C4-2B (cell line): ENCODE data around the gene ITGA2B.

Source experiments
- CTCF ChIP-seq: fragments of 450-650 bp; conservative IDR thresholded peaks from 2 replicates; pipeline ENCODE4 v1.5.1; 2017; ENCODE audit warnings: mild to moderate bottlenecking
- ZFX ChIP-seq: fragments of 450-650 bp; IDR thresholded peaks from 2 replicates; pipeline ENCODE4 v1.6.1; 2017

DNA sequence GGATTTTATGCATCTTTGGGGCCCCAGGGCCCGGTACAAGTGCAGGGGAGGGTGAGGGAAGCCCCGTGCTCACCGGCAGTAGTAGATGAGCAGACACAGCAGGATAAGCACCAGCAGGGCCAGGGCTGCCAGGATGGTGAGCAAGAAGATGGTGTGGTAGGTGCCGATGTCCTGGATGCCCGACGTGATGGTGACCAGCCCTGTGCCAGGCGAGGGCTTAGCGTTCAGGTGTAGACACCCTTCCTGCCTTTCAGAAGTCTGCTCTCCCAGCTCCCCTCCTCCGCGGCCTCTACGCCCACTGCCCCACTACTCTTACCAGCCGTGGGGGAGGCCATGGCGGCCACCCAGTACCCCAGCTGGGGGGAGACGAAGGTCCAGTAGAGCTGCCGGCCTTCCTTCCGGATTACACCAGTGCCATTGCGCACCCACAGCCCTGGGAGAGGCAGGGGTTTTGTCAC is 33.8 kb downstream of the ITGA2B start:
- TF ChIP-seq CTCF (no peak), ZFX (no peak)
